LoVo (cell line): Measurements from ENCODE around the gene CISD1.
"Not testable (repeated sequence)": the region's sequence is repeated elsewhere in the genome, so short reads cannot be mapped to it uniquely, and the experiment has no call there.

Experiments
- DNase-seq: peaks from one replicate; pipeline ENCODE4 v3.0.0-alpha.2; 2016; ENCODE audit warnings: low spot score

Gene CISD1

DNA sequence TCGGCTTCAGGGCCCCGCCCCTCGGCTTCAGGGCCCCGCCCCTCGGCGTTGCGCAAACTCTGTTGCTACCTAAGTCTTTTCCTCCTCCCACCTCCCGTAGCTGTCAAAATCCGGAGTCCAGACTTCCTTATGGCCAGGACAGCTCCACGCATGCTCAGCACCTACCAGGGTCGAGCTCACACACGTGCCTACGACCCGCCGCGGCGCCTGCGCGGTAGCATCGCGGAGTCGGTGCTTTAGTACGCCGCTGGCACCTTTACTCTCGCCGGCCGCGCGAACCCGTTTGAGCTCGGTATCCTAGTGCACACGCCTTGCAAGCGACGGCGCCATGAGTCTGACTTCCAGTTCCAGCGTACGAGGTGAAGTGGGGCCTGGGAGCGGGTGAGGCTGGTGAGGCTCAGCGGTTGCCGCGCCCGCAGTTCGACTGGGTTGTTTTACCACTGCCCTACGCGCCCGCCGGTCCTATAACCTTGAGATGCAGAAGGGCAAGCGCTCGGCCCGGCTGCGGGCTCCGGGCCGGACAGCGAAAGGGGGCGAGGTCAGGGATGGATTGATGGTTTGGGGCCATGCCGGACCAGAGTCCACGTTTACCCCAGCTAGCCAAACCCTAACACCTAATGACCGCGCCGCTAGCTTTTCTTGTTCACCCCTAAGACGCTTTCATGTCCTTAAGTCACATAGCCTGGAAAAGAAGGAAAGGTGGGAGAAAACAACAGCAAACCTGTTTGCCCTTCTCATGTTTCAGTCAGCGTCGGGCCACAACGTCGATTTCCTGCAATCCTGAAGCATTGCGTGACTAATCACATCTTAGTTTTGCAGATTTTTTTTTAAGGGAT lies at the start of gene CISD1:
Gene CISD1 (plus strand): TSS at position 217 of the 836 bp plus-strand sequence. CDS start 112 bp downstream, at position 329.
- DNase-seq = peak; percentile 98

DNA sequence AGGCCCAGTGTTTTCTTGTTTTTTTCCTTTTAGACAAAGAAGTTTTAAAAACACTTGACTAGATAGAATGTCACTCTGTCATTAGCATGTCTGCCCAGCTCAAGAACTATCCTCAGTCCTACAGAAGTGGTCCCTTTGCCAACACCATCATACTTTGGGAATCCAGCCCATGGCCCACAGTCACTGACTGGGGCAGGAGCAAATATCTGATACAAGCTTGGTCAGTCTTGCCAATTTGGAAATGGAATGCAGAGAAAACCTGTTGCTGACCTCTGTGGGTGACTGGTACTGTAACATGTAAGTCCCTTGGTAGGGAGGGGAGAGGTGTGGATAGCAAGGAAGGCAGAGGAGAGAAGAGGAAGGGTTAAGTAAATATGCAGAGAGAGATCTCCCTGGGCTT lies 49.1 kb upstream of the CISD1 start:
- DNase-seq = no peak

DNA sequence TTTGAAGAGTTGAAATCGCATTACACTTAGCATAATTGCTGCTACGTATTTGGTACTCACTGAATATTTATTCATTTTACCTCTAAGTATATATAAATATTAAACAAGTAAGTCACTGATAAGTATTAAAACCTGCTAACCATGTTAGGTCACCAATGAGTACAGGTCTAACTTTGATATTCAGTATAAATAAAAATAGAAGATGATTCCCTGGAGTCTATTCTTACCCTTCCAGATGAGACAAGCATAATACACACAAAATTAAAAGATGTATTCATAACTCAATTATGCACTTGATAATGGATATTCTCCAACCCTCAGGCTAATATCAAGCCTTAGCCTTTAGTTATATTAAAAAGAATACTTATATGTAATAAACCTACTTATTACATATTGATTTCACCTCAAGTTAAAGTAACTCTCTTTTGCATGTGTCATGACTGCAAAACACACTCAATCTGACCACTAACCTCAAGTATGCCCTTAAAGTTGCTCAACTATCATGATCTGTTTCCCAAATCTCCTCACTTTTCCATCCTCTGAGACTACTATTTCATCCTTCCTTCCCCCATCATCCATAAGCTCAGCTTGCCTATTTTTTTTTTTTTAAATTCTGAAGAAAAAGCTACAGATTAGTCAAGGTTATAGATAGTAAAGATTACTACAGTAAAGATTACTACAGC lies 48.1 kb upstream of the CISD1 start:
- DNase-seq = no peak

DNA sequence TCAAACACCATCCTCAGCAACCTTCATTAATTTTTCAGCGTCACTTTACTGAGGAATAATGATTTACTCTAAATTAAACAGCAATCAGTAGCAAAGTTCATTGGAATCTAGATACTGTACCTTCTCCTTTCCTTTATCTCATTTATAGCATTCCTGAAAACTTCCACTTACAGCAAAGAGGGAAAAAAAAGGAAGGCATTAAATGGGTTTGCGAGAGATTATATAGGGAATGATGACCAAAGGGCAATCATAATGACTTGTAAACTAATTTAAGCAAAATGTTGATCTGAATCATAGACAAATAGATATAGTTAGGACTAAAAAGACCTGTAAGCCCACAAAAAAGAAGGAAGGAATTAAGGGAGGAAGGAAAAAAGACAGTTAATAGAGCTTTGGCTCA lies 43.3 kb upstream of the CISD1 start:
- DNase-seq = peak; percentile 11

DNA sequence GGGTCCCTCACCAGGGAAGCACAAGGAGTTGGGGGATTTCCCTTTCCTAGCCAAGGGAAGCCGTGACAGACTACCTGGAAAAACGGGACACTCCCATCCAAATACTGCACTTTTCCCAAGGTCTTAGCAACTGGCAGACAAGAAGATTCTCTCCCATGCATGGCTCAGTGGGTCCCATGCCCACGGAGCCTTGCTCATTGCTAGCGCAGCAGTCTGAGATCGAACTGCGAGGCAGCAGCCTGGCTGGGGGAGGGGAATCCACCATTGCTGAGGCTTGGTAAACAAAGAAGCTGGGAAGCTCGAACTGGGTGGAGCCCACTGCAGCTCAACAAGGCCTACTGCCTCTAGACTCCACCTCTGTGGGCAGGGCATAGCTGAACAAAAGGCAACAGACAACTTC lies 39.1 kb upstream of the CISD1 start:
- not testable (repeated sequence) for DNase-seq

DNA sequence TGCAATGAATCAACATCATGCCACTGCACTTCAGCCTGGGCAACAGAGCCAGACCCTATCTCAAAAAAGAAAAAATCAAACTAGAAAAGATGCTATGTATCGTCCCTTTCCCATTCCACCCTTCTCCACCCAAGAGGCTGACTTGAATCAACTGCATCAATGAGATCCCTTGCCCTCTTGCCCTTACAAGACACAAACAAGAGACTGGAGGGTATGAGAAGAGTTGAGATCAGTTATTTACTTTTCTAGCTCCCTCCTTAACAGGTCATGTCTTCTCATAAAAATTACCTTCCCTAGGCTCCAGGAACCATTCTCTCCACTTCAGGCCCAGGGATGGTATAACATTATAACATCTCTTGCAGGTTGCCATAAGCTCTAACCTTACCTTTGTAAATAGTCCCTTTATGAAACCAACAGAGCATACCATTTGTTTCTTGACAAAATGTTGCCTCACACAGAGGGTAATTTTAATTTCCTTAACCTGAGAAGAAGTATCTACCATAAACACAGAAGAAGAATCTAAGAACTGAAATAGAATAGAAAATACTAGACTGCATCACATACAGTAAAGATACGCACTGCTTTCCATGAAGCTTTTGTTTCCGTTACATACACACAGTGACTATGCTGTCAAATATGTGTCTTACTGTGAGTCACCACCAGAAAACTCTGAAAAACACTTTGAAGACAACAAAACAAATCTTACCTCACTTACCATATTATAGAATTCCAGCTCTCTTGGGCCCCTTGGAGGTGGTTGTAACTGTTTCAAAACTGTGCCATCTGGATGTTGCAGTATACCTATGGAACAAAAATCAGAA lies 31.7 kb upstream of the CISD1 start:
- no peak for DNase-seq

DNA sequence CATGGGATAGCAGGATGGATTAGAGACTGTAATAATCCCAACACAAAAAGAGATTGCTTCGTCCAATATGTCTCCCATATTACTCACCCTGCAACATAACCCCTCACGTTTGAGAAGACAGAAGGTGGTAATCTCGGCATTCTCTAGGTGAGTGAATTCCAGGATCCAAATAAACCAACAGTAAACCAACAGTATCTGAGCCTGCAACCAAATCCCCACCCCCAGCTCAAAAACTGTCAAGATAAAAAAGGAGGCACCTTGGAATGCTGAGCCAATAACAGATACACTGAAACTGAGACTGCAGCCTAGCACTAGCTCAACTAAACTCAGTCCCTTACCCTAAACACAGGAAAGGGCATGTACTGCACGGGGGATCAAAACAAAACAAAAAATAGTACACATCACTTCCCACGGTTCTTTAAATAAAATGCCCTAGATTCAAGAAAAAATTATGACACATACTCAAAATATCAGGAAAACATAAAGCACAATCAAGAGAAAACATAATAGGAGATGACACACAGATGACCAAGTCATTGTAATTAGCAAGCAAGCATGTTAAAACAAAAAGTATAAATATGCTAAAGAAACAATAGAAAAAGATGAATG lies 29.3 kb upstream of the CISD1 start:
- no peak for DNase-seq

DNA sequence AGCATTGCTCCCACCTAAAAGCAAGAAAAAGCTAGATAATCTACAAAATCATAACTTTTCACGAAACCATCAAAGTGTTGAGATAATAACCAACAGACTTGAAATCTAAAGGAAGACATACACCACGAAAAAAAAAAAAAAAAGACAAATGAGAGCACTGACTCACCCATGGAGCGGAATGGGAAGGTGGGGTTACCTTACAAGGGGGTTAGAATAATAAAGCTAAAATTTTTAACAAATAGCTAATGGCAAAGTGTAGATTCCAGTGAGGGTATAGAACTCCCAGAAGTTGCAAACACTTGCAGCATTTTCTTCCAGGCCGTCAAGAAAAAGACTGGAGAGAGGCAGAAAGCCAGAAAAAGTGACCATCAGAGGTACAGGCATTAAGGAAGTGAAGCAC lies 28.4 kb upstream of the CISD1 start:
- no peak for DNase-seq

DNA sequence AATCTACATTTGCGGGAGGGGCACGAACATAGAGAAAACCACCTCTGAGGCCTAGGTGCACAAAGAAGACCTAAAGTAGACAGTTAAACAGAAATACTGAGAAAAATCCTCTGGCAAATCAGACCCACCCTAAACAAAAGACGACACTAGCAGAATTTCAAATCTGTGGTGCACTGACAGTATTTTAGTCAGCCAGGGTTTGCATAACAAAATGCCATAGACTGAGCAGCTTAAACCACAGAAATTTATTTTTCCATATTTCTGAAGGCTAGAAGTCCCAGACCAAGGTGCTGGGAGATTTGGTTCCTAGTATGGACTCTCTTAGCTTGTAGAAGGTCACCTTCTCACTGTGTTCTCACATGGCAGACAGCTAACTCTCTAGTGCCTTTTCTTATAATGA lies 27.6 kb upstream of the CISD1 start:
- no peak for DNase-seq

DNA sequence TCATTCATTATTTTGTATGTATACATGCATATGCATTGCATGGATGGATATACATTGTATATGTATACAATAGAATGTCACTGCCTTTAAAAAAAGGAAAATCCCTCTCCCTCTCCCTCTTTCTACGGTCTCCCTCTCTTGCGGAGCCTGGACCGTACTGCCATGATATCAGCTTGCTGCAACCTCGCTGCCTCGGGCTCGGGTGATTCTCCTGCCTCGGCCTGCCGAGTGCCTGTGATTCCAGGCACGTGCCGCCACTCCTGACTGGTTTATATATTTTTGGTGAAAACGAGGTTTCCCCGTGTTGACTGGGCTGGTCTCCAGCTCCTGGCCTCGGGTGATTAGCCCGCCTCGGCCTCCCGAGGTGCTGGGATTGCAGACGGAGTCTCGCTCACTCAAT lies 25.7 kb upstream of the CISD1 start:
- DNase-seq = no peak

DNA sequence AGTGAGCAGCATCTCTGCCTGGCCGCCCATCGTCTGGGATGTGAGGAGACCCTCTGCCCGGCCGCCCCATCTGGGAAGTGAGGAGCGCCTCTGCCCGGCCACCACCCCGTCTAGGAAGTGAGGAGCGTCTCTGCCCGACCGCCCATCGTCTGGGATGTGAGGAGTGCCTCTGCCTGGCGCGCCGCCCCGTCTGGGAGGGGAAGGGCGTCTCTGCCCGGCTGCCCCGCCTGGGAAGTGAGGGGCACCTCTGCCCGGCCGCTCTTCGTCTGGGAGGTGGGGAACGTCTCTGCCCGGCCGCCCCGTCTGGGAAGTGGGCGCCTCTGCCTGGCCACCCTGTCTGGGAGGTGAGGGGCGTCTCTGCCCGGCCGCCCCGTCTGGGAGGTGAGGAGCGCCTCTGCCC lies 25.2 kb upstream of the CISD1 start:
- DNase-seq = not testable (repeated sequence)

DNA sequence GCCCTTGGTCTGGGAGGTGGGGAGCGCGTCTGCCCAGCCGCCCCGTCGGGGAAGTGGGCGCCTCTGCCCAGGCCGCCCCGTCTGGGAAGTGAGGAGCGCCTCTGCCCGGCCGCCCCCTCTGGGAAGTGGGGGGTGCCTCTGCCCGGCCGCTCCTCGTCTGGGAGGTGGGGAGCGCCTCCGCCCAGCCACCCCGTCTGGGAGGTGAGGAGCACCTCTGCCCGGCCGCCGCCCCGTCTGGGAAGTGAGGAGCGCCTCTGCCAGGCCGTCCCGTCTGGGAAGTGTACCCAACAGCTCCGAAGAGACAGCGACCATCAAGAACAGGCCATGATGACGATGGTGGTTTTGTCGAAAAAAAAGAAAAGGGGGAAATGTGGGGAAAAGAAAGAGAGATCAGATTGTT lies 24.7 kb upstream of the CISD1 start:
- DNase-seq = not testable (repeated sequence)

DNA sequence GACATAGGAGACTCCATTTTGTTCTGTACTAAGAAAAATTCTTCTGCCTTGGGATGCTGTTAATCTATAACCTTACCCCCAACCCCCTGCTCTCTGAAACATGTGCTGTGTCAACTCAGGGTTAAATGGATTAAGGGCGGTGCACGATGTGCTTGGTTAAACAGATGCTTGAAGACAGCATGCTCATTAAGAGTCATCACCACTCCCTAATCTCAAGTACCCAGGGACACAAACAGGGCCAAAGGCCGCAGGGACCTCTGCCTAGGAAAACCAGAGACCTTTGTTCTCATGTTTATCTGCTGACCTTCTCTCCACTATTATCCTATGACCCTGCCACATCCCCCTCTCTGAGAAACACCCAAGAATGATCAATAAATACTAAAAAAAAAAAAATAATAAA lies 24.3 kb upstream of the CISD1 start:
- DNase-seq = not testable (repeated sequence)

DNA sequence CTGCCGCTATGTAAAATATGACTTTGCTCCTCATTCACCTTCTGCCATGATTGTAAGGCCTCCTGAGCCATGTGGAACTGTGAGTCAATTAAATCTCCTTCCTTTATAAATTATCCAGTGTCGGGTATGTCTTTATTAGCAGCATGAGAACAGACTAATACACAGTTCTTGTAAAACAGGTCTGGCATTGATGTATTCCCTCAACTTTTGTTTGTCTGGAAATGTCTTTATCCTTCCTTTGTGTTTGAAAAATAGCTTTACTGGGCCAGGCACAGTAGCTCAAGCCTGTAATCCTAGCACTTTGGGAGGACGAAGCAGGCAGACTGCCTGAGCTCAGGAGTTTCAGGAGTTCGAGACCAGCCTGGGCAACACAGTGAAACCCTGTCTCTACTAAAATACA lies 15.8 kb upstream of the CISD1 start:
- no peak for DNase-seq

DNA sequence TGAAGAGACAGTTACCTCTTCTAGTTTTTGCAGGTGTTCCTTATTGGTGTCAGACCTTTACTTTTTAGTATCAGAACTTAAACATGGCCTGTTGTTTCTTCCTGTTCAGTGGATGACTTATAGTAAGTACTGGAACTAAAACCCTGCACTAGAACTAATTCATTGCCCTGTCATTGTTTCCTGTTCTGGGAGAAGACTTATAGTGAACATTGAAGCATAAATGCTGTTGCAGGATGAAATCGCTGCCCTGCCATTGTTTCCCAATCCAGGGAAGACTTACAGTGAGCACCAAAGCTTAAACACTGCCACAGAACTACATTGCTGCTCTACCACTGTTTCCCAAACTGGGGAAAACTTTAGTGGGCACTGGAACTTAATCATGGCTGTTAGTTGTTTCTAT lies 14.3 kb upstream of the CISD1 start:
- DNase-seq = no peak

DNA sequence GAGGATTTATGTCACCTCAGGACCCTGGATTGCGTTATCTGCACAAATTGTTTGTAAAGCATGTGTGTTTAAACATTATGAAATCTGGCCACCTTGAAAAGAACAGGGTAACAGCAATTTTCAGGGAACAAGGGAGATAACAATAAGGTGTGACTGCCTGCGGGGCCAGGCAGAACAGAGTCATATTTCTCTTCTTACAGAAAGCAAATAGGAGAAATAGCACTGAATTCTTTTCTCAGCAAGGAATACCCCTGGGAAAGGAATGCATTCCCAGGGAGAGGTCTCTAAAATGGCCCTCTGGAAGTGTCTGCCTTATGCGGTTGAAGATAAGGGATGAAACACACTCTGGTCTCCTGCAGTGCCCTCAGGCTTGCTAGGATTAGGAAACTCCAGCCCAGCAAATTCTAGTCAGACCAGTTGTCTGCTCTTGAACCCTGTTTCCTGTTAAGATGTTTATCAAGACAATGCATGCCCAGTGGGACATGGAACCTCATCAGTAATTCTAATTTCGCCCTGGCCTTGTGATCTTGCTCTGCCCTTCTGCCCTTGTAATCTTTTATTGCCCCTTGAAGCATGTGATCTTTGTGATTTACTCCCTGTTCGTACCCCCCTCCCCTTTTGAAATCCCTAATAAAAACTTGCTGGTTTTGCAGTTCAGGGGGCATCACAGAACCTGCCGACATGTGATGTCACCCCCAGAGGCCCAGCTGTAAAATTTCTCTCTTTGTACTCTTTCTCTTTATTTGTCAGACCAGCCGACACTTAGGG lies 12.8 kb upstream of the CISD1 start:
- not testable (repeated sequence) for DNase-seq

DNA sequence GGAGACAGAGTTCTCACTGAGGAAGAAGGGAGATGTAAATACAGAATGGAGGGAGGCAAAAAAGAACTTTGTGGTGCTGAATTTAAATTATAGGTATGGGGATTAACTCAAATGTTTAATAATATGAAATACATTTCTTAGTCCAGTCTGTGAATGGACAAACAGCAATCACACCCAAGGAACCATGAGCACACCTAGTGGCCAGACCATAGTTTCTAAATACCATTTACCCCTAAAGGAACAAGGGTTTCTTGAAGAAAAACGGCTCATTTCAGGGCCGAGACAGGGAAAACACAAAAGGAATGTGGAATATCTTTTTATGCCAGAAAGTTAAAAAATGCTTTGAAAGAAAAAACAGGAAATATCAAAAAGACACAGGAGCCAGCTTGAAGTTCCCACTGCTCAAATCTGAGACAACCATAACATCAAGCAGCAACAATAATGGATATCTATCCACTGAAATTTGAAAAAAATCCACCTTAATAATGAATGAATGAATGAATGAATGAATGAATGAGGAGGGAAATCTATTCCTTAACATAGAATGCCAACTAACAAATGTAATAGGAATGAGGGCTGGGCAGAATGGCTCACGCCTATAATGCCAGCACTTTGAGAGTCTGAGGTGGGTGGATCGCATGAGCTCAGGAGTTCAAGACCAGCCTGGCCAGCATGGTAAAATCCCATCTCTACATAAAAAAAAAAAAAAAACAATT lies 9.8 kb upstream of the CISD1 start:
- DNase-seq = no peak

DNA sequence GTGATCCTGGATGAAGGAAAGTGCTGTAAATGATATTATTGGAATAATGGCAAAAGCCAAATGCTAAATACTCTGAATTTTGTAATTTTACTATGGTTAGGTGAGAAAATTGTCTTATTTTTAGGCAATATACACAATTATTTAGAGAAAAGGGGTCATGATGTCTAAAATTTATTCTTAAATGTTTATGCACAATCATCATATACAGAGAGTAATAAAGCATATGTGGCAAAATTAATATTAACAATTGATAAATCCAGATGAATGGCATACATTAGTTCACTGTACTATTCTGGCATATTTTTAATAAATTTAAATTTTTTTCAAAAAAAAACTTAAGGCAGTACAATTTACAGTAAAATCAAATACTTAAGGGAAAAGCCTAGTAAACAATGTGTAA lies 8.6 kb upstream of the CISD1 start:
- DNase-seq = no peak

DNA sequence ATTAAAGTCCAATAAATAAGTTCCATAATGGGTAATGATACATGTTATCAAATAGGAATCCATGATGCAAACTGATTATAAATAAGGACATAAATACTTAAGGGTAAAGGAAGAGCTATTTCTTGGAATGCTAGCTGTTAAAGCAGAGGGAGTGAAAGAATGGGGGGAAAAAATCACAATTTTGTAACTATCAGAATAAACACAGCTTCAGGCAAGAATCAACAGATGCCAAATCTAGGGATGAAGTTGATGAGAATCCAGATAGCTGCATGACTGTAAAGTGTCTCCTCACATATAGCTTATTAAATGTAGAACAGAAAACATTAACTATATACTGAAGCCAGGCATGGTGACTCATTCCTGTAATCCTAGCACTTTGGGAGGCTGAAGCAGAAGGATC lies 6.2 kb upstream of the CISD1 start:
- no peak for DNase-seq

DNA sequence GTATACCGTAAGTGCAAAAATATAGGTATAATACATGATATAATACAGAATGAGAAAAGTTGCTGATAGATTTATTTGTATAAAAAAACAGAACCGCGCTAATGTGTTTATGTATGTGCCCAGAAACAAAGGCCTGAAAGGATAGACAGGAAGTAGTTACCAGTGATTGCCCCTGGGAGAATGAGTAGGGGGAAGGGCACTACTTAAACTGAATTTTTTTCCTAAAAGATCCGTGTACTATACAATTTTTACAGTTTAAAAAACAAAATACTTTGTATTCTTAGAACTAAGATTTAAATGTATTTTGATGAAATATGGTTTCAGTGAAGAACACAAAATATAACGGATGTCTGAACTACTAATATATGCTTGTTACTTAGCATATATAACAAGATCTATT lies 4.2 kb upstream of the CISD1 start:
- DNase-seq = no peak

DNA sequence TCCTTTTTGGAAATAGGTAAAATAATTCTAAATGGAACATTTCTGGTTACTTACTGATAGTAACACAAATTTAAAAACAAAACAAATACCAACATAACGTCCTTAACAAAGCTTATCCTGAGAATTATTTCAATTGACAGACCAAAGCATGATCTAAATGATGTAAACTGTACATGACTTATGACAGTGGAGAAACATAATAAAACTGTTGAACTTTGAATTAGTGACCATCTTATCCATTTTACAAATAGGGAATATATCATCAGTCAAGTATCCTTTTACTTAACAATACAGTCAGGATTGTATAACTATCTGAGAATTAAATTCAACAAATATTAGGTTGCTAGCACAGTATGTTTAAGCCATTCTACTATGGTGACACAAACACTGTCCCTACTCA lies 3.7 kb upstream of the CISD1 start:
- DNase-seq = no peak
